H1 (cell line): ENCODE results near the gene TMEM92. TPM values are rescaled to one million over a fixed set of nuclear protein-coding genes. Genes with fewer than 3 reads are reported as not detected.

ENCODE experiments used
- CHD7 ChIP-seq: fragments of 300-600 bp; sonication (generic); IDR thresholded peaks from 2 replicates; pipeline ENCODE4 v1.7.1; 2012; ENCODE audit warnings: low read length, moderate library complexity, mild to moderate bottlenecking, inconsistent platforms; ENCODE audit not compliant: insufficient replicate concordance
- FOSL1 ChIP-seq: IDR thresholded peaks from 2 replicates; pipeline ENCODE4 v1.6.1; 2011; ENCODE audit warnings: mild to moderate bottlenecking, low read depth, low read length, moderate library complexity; ENCODE audit not compliant: insufficient read depth
- KDM5A ChIP-seq: fragments of 200-600 bp; IDR thresholded peaks from 2 replicates; pipeline ENCODE4 v1.7.1; 2012; ENCODE audit warnings: mild to moderate bottlenecking, low read length, inconsistent platforms, mixed read lengths
- RNF2 ChIP-seq: fragments of 200-900, 300-1000 bp; sonication (generic); IDR thresholded peaks from 2 replicates; pipeline ENCODE4 v1.7.1; 2016; ENCODE audit warnings: borderline replicate concordance, low read depth, mild to moderate bottlenecking, antibody characterized with exemption, low read length; ENCODE audit not compliant: poor library complexity, severe bottlenecking; ENCODE audit errors: missing control alignments
- SP4 ChIP-seq: IDR thresholded peaks from 2 replicates; pipeline ENCODE4 v1.6.1; 2012; ENCODE audit warnings: low read length, inconsistent platforms
- TAF7 ChIP-seq: optimal IDR thresholded peaks from 2 replicates; pipeline ENCODE3; 2011; ENCODE audit warnings: low read depth, mild to moderate bottlenecking, inconsistent platforms, low read length, moderate library complexity, borderline replicate concordance
- polyA plus RNA-seq, 7 experiments: library from polyadenylated mRNA; depleted of rRNA in 3 of 7; stranded (reverse) in 5 of 7; unstranded in 2 of 7; fragments of >200 nt in 5 of 7; fragments of 200-250 nt in 2 of 7; gene quantifications; 1 replicate in 5 of 7; 2 replicates in 1 of 7; 4 replicates in 1 of 7; pipeline versions ENCODE4 v1.2.1 to v1.2.3, GENCODE V29; 2011 to 2013; ENCODE audit warnings: missing spikeins in 2 of 7, mixed read lengths in 2 of 7
- total RNA-seq: library from RNA; stranded (reverse); fragmentation: NEBNext Ultra II Directional; extraction: Animal tissue kit (Norgen Biotek cat#: 25700); gene quantifications from 2 replicates; pipeline ENCODE4 v1.2.1, GENCODE V29; 2021

TMEM92 gene
- total and polyA plus RNA-seq, 2 of the 8 experiments (the other 6 are each of a cell fraction or from before 2014, with no cell fraction given), result 11.9 to 24.8 TPM

DNA sequence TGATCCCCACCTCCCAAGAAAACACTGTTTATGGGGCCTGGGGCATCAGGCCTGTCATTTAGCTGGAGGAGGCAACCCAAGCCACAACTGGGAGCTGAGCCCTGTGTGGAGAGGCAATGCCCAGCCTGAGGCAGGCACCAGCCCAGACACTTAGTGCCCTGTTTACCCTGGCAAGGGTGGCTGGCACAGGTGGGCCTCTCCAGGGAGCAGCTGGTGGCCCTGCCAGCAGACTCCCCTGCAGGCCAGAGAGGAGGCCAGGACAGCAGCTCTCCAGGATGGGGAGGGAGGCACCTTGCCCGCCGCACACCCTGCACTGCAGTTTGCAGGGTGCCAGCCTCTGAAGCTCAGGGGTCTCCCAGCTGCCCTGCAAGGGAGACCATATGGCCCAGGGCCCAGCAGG, 9.1 kb upstream of the TMEM92 start (continued):
- TF ChIP-seq CHD7 (no peak), KDM5A (no peak), FOSL1 (no peak), RNF2 (no peak), SP4 (no peak), TAF7 (no peak)
